ENCODE measurements around the gene ABLIM1.

ABLIM1 gene

GRCh38 chr10:114647545-114648138 lies 10.4 kb downstream of the ABLIM1 start:
- DNase-seq = peak; percentile 18 to 37
- TF ChIP-seq GATA1 (IDR thresholded peaks at IDR 0.05; ENCODE audit: low read depth, low read length) = no peak
- no peak for TF ChIP-seq POLR2A (IDR thresholded peaks at IDR 0.05; ENCODE audit: low read length)

- DNase-seq = peak in 1 of 2 experiments; percentile 10
- TF ChIP-seq POLR2A (IDR thresholded peaks at IDR 0.05; ENCODE audit: low read length) (no peak), GATA1 (IDR thresholded peaks at IDR 0.05; ENCODE audit: low read depth, low read length) (no peak)
Observed at GRCh38 chr10:114646426-114646825, 11.6 kb downstream of the ABLIM1 start.

GRCh38 chr10:114645706-114646105 lies 12.4 kb downstream of the ABLIM1 start:
- no peak for TF ChIP-seq POLR2A (IDR thresholded peaks at IDR 0.05; ENCODE audit: low read length)
- TF ChIP-seq GATA1 (IDR thresholded peaks at IDR 0.05; ENCODE audit: low read depth, low read length) = no peak
- no peak for DNase-seq

- TF ChIP-seq POLR2A (IDR thresholded peaks at IDR 0.05; ENCODE audit: low read length) = no peak
- no peak for TF ChIP-seq GATA1 (IDR thresholded peaks at IDR 0.05; ENCODE audit: low read depth, low read length)
- no peak for DNase-seq
Observed at GRCh38 chr10:114643158-114643557, 14.9 kb downstream of the ABLIM1 start.

GRCh38 chr10:114642729-114643128 lies 15.3 kb downstream of the ABLIM1 start:
- no peak for DNase-seq
- no peak for TF ChIP-seq GATA1 (IDR thresholded peaks at IDR 0.05; ENCODE audit: low read depth, low read length)
- TF ChIP-seq POLR2A (IDR thresholded peaks at IDR 0.05; ENCODE audit: low read length) = no peak

- DNase-seq = peak in 1 of 2 experiments; percentile 17
- TF ChIP-seq POLR2A (IDR thresholded peaks at IDR 0.05; ENCODE audit: low read length) (no peak), GATA1 (IDR thresholded peaks at IDR 0.05; ENCODE audit: low read depth, low read length) (no peak)
Observed at GRCh38 chr10:114638821-114639625, 19.1 kb downstream of the ABLIM1 start.

- no peak for TF ChIP-seq POLR2A (IDR thresholded peaks at IDR 0.05; ENCODE audit: low read length)
- TF ChIP-seq GATA1 (IDR thresholded peaks at IDR 0.05; ENCODE audit: low read depth, low read length) = no peak
- DNase-seq = no peak
Observed at GRCh38 chr10:114635797-114636550, 22.1 kb downstream of the ABLIM1 start.

GRCh38 chr10:114635101-114635500 lies 23.0 kb downstream of the ABLIM1 start:
- TF ChIP-seq GATA1 (IDR thresholded peaks at IDR 0.05; ENCODE audit: low read depth, low read length) = no peak
- no peak for TF ChIP-seq POLR2A (IDR thresholded peaks at IDR 0.05; ENCODE audit: low read length)

GRCh38 chr10:114634609-114634979 lies 23.5 kb downstream of the ABLIM1 start:
- DNase-seq = peak; percentile 19 to 57
- TF ChIP-seq POLR2A (IDR thresholded peaks at IDR 0.05; ENCODE audit: low read length) (peak; percentile 24), GATA1 (IDR thresholded peaks at IDR 0.05; ENCODE audit: low read depth, low read length) (no peak)

More at GRCh38 chr10:114635101-114635500, 23.0 kb downstream of the ABLIM1 start:
- DNase-seq = peak in 1 of 2 experiments; percentile 25

GRCh38 chr10:114632869-114633715 lies 25.0 kb downstream of the ABLIM1 start:
- DNase-seq = peak in 1 of 2 experiments; percentile 44
- TF ChIP-seq GATA1 (IDR thresholded peaks at IDR 0.05; ENCODE audit: low read depth, low read length) (no peak), POLR2A (IDR thresholded peaks at IDR 0.05; ENCODE audit: low read length) (no peak)

- peak; percentile 49 to 58 for DNase-seq
- TF ChIP-seq GATA1 (IDR thresholded peaks at IDR 0.05; ENCODE audit: low read depth, low read length) = no peak
- no peak for TF ChIP-seq POLR2A (IDR thresholded peaks at IDR 0.05; ENCODE audit: low read length)
Observed at GRCh38 chr10:114631666-114632417, 26.2 kb downstream of the ABLIM1 start.

- no peak for DNase-seq
- TF ChIP-seq GATA1 (IDR thresholded peaks at IDR 0.05; ENCODE audit: low read depth, low read length) = no peak
- no peak for TF ChIP-seq POLR2A (IDR thresholded peaks at IDR 0.05; ENCODE audit: low read length)
Observed at GRCh38 chr10:114631090-114631665, 26.9 kb downstream of the ABLIM1 start.

Measured in erythroblast (primary cell).